ENCODE measurements around the gene SSBP2. TPM values are rescaled to one million over a fixed set of nuclear protein-coding genes. Genes with fewer than 3 reads are reported as not detected.

Gene SSBP2
- total RNA-seq, 4 donors from 2014 or later = 38.6 to 58.5 (median 51.8) TPM

DNA sequence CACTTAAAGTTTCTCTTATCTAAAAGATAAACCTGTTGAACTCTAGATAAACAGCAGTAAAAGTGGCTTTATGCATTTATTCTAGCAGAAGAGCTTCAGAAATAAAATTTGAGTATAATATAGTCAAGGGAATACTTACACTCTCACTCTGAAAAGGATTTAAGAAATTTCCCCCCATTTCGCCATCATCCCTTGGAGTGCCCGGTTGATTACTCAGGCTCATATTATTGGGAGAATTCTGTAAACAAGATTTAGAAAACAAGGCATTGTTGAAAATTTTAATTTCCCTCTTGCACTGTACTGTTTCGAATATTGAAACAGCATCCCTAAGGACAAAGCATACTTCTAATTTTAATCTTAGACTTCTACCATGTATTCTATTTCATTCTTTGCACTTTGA lies 322.5 kb downstream of the SSBP2 start:
- Histone ChIP-seq H3K36me3 (no peaks in the 10 kb centered on the region), H3K27ac (no peak overlapping the region), H3K27me3 (no peaks in the 10 kb centered on the region), H3K4me1 (peaks cover 3 to 5% of the 10 kb centered on the region in 2 donors), H3K4me3 (replicated peaks in 1 of 3) (no peak overlapping the region), H3K9me3 (no peaks in the 10 kb centered on the region)
- 78 to 94% methylated on average over 3 of the region's 3 CpGs for WGBS, 2 donors
- intact Hi-C loops (cut with DNase I) = loop anchor here (10.0 kb wide), 2 partner anchors 416 to 796 kb away; no protein-coding TSS in a partner anchor
- TF ChIP-seq, protein P1, sequence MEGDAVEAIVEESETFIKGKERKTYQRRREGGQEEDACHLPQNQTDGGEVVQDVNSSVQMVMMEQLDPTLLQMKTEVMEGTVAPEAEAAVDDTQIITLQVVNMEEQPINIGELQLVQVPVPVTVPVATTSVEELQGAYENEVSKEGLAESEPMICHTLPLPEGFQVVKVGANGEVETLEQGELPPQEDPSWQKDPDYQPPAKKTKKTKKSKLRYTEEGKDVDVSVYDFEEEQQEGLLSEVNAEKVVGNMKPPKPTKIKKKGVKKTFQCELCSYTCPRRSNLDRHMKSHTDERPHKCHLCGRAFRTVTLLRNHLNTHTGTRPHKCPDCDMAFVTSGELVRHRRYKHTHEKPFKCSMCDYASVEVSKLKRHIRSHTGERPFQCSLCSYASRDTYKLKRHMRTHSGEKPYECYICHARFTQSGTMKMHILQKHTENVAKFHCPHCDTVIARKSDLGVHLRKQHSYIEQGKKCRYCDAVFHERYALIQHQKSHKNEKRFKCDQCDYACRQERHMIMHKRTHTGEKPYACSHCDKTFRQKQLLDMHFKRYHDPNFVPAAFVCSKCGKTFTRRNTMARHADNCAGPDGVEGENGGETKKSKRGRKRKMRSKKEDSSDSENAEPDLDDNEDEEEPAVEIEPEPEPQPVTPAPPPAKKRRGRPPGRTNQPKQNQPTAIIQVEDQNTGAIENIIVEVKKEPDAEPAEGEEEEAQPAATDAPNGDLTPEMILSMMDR (IDR thresholded peaks at IDR 0.05) = no peak
- no peak for TF ChIP-seq POLR2A (IDR thresholded peaks at IDR 0.05)
- DNase-seq = no peak

DNA sequence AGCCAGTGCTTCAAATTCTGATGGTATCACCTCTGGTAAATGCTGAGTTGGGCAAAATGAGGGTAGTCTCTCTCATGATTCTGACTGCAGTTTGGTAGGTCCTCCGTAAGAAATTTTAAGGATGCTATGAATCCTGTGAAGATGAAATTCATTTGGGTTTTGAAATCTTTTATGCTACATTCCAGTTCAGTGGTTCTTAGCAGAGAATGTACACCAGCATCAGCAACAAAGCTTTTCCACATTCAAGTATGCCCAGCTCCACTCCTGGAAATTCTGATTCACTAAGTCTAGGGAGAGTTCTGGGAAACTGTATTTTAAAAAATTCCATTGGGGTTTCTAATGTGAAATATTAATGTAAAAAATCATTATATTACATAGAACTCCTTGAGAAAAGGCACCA lies 323.3 kb downstream of the SSBP2 start:
- H3K9me3 ChIP-seq = no peaks in the 10 kb centered on the region
- intact Hi-C loops (cut with DNase I) = loop anchor here (10.0 kb wide), 2 partner anchors 417 to 797 kb away; no protein-coding TSS in a partner anchor
- TF ChIP-seq, protein P1 (IDR thresholded peaks at IDR 0.05) = no peak
- H3K4me3 ChIP-seq (replicated peaks in 1 of 3) = no peak overlapping the region
- H3K36me3 ChIP-seq = no peaks in the 10 kb centered on the region
- H3K4me1 ChIP-seq = peaks cover 3 to 5% of the 10 kb centered on the region in 2 donors
- no peak overlapping the region for H3K27ac ChIP-seq
- H3K27me3 ChIP-seq = no peaks in the 10 kb centered on the region
- 85 to 93% methylated on average over 1 of the region's 1 CpG for WGBS, 2 donors
- no peak for DNase-seq

DNA sequence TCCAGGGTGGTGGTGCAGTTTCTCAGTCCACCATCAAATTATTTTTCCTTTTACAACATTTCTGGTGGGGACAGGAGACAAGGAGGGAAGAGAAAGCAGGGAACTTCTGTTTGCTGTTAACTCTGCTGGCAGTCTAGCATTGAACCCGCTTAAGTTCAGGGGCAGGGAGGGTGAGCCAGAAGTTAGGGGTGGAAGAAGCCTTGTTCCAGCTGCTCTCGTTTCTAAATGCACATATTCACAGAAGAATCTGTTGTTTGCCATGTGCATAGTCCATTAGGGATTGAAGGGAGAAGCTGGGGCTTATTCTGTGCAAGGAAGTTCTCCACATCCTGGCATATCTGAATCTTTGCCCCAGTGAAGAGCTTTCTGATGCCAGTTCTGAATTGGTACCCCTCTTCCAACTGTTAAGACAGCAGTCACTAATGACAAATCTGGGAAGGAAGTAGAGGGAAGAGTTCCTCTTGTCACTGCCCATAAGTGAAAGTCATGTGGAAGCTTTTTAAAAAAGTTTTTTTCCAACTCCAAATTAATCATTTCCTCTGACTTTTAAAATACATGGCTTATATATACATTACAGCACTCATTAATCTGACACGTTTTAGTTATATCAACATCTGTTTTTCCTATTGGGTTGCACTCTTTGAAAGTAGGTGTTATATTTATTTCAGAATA lies 324.4 kb downstream of the SSBP2 start:
- Histone ChIP-seq H3K4me1 (peaks cover 3 to 5% of the 10 kb centered on the region in 2 donors), H3K27ac (no peak overlapping the region), H3K27me3 (no peaks in the 10 kb centered on the region), H3K9me3 (no peaks in the 10 kb centered on the region), H3K4me3 (replicated peaks in 1 of 3) (no peak overlapping the region), H3K36me3 (no peaks in the 10 kb centered on the region)
- intact Hi-C loops (cut with DNase I) = loop anchor here (10.0 kb wide), 2 partner anchors 418 to 798 kb away; no protein-coding TSS in a partner anchor
- DNase-seq = no peak
- no peak for TF ChIP-seq POLR2A (IDR thresholded peaks at IDR 0.05)
- TF ChIP-seq, protein P1 (IDR thresholded peaks at IDR 0.05) = no peak
- 59 to 73% methylated on average over 3 of the region's 3 CpGs for WGBS, 2 donors

DNA sequence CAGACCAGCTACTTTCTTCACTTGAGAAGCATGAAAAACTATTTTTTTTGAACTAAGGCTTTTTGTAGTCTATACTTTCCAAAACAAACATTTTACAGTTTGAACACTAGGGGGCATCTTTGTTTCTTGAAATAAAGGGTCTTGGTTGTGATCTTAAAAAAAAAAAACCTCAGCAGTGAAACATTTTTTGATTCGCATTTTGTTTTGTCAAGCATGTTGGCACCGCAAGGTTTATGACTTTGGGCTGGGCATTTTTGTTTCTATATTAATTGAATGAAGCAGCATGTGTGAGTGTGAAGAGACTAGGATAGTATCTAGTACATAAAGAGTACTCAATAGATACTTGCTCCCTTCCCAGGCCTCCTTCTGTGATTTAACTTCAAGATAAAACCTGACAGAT lies 325.3 kb downstream of the SSBP2 start:
- no peak overlapping the region for H3K4me3 ChIP-seq (replicated peaks in 1 of 3)
- H3K27me3 ChIP-seq = no peaks in the 10 kb centered on the region
- intact Hi-C loops (cut with DNase I) = loop anchor here (10.0 kb wide), 2 partner anchors 419 to 799 kb away; no protein-coding TSS in a partner anchor
- 0 to 3% methylated on average over 2 of the region's 2 CpGs for WGBS, 2 donors
- no peaks in the 10 kb centered on the region for H3K36me3 ChIP-seq
- DNase-seq = no peak
- H3K9me3 ChIP-seq = no peaks in the 10 kb centered on the region
- peaks cover 3 to 5% of the 10 kb centered on the region in 2 donors for H3K4me1 ChIP-seq
- TF ChIP-seq, protein P1 (IDR thresholded peaks at IDR 0.05) = peak in 4 of 6 experiments; percentile 53 to 70 (median 61)
- no peak for TF ChIP-seq POLR2A (IDR thresholded peaks at IDR 0.05)
- H3K27ac ChIP-seq = no peak overlapping the region

DNA sequence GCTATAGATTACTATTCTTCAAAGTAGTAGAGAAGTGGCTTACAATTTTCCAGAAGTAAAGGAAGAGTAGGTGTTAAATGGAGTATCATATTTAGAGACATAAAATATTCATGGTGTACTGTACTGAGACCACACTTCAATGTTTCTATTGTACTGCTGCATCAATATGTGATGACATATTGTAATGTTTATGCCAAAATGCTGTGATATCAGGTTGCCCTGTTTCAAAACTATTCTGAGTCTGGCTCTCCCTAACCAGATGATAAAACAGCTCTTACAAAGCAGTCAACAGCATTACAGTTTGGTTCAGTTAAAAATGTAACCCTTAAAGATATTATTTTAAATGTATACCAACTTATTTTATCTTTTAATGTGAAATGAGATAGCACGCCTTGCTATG lies 326.2 kb downstream of the SSBP2 start:
- Histone ChIP-seq H3K4me1 (peaks cover 3 to 5% of the 10 kb centered on the region in 2 donors), H3K27ac (no peak overlapping the region), H3K27me3 (no peaks in the 10 kb centered on the region), H3K9me3 (no peaks in the 10 kb centered on the region), H3K4me3 (replicated peaks in 1 of 3) (no peak overlapping the region), H3K36me3 (no peaks in the 10 kb centered on the region)
- DNase-seq = no peak
- TF ChIP-seq, protein P1 (IDR thresholded peaks at IDR 0.05) = no peak
- no peak for TF ChIP-seq POLR2A (IDR thresholded peaks at IDR 0.05)
- intact Hi-C loops (cut with DNase I) = loop anchor here (5.0 to 10.0 kb wide), 3 partner anchors 420 to 800 kb away; no protein-coding TSS in a partner anchor
- WGBS, 2 donors = 97% methylated on average over 1 of the region's 1 CpG

All from thyroid gland (tissue), 4 donors.